ENCODE results near the gene MRRF.
A peak's percentile ranks its signal among the peaks of the same experiment; 100 is the strongest.

GRCh38 chr9:122218935-122219855, 45.5 kb upstream of the MRRF start:
- TF ChIP-seq CTCF (IDR thresholded peaks at IDR 0.05; ENCODE audit: low read depth, low read length, poor library complexity, severe bottlenecking) (no peak), EZH2phosphoT487 (IDR thresholded peaks at IDR 0.05; ENCODE audit: borderline replicate concordance, low read length) (peak; percentile 33; the same call in 1 of the 2 replicates)

All from DOHH2 (cell line).